22Rv1 (cell line): ENCODE data around the gene GSKIP.

Experiments used
- CTCF ChIP-seq: fragments of 450-650 bp; IDR thresholded peaks from 2 replicates; pipeline ENCODE4 v1.5.1; 2017; ENCODE audit warnings: mild to moderate bottlenecking
- ZFX ChIP-seq: fragments of 450-650 bp; IDR thresholded peaks from 2 replicates; pipeline ENCODE4 v1.6.1; 2017; ENCODE audit warnings: antibody characterized with exemption, borderline replicate concordance

- no peak for TF ChIP-seq CTCF
- no peak for TF ChIP-seq ZFX
Measured at GRCh38 chr14:96362071-96362964, 1.0 kb upstream of the GSKIP start.
